Peyer's patch (tissue), 4 donors: ENCODE data around the gene KIAA0930.

Source experiments
- CTCF ChIP-seq, 6 experiments: fragments of 450-650 bp in 4 of 6; fragments of 200-600 bp in 2 of 6; sonication (generic) in 1 of 6; IDR thresholded peaks; one replicate each; pipeline ENCODE4 v1.5.1; 2017 to 2019; ENCODE audit warnings: antibody characterized with exemption in 6 of 6, mild to moderate bottlenecking in 3 of 6, moderate library complexity in 1 of 6
- POLR2A ChIP-seq, 2 donors: fragments of 450-650 bp; IDR thresholded peaks; one replicate each; pipeline ENCODE4 v1.5.1; 2017; ENCODE audit warnings: antibody characterized with exemption in 2 of 2, mild to moderate bottlenecking in 2 of 2, moderate library complexity in 2 of 2

GRCh38 chr22:45195616-45196015 lies 45.1 kb downstream of the KIAA0930 start:
- TF ChIP-seq CTCF (IDR thresholded peaks at IDR 0.05) (no peak), POLR2A (IDR thresholded peaks at IDR 0.05) (no peak)
